Adipose tissue (tissue), 3 donors: ENCODE results near the gene CDH4. TPM values are rescaled to one million over a fixed set of nuclear protein-coding genes. Genes with fewer than 3 reads are reported as not detected.

Experiments
- H3K27ac ChIP-seq: one replicate; pipeline ENCODE4 v1.5.1; 2013; ENCODE audit warnings: low read depth, low read length
- WGBS, 3 donors: extraction: QIAGEN DNeasy Blood & Tissue Kit; methylation state at CpG; one replicate each; pipeline ENCODE4 v1.1.7; 2013; 5-methylcytosine and 5-hydroxymethylcytosine counted together
- polyA plus RNA-seq, 3 donors: library from polyadenylated mRNA; stranded (reverse); fragments of 200-250 nt; gene quantifications; one replicate each; pipeline ENCODE4 v1.2.3, GENCODE V29; 2013
- donor health status: healthy with polysubstance abuse.
- donor health status: Bipolar disorder and iron deficiency.
- donor health status: healthy.

Gene CDH4
- polyA plus RNA-seq, 3 donors, result 0.04 to 0.11 (median 0.05) TPM

GRCh38 chr20:61929561-61929960 is 677.5 kb downstream of the CDH4 start:
- H3K27ac ChIP-seq, result no peak overlapping the region
- 95 to 97% (median 96%) methylated on average over 12 of the region's 12 CpGs for WGBS, 3 donors

- H3K27ac ChIP-seq, result no peak overlapping the region
- WGBS, 3 donors, result 86 to 94% (median 88%) methylated on average over 12 of the region's 12 CpGs
Observed at GRCh38 chr20:61929971-61930666, 678.1 kb downstream of the CDH4 start.

- 79 to 88% (median 86%) methylated on average over 28 of the region's 28 CpGs for WGBS, 3 donors
- no peak overlapping the region for H3K27ac ChIP-seq
Observed at GRCh38 chr20:61930776-61931475, 678.9 kb downstream of the CDH4 start.

GRCh38 chr20:61931476-61932198 is 679.6 kb downstream of the CDH4 start:
- WGBS, 3 donors, result 83 to 92% (median 86%) methylated on average over 14 of the region's 14 CpGs
- no peak overlapping the region for H3K27ac ChIP-seq

GRCh38 chr20:61932199-61932592 is 680.1 kb downstream of the CDH4 start:
- WGBS, 3 donors, result 78 to 92% (median 79%) methylated on average over 9 of the region's 9 CpGs
- no peak overlapping the region for H3K27ac ChIP-seq

- H3K27ac ChIP-seq, result no peak overlapping the region
- WGBS, 3 donors, result 88 to 91% (median 89%) methylated on average over 38 of the region's 38 CpGs
Observed at GRCh38 chr20:61932711-61933480, 680.8 kb downstream of the CDH4 start.

- no peak overlapping the region for H3K27ac ChIP-seq
- WGBS, 3 donors, result 54 to 69% (median 62%) methylated on average over 17 of the region's 17 CpGs
Observed at GRCh38 chr20:61933481-61933950, 681.5 kb downstream of the CDH4 start.

- no peak overlapping the region for H3K27ac ChIP-seq
- WGBS, 3 donors, result 77 to 83% (median 78%) methylated on average over 35 to 36 of the region's 36 CpGs
Observed at GRCh38 chr20:61933951-61934715, 682.1 kb downstream of the CDH4 start.

GRCh38 chr20:61934716-61935530 is 682.9 kb downstream of the CDH4 start:
- WGBS, 3 donors, result 57 to 73% (median 59%) methylated on average over 24 of the region's 24 CpGs
- no peak overlapping the region for H3K27ac ChIP-seq

GRCh38 chr20:61935926-61936700 is 684.1 kb downstream of the CDH4 start:
- WGBS, 3 donors, result 81 to 93% (median 84%) methylated on average over 12 to 14 of the region's 14 CpGs
- no peak overlapping the region for H3K27ac ChIP-seq

GRCh38 chr20:61936701-61937131 is 684.7 kb downstream of the CDH4 start:
- H3K27ac ChIP-seq, result no peak overlapping the region
- WGBS, 3 donors, result 85 to 89% (median 88%) methylated on average over 29 of the region's 29 CpGs

GRCh38 chr20:61937146-61937962 is 685.3 kb downstream of the CDH4 start:
- H3K27ac ChIP-seq, result no peak overlapping the region
- WGBS, 3 donors, result 70 to 82% (median 77%) methylated on average over 10 of the region's 10 CpGs

GRCh38 chr20:61937963-61938838 is 686.1 kb downstream of the CDH4 start:
- H3K27ac ChIP-seq, result no peak overlapping the region
- WGBS, 3 donors, result 75 to 83% (median 81%) methylated on average over 27 to 31 of the region's 31 CpGs

- WGBS, 3 donors, result 71 to 87% (median 82%) methylated on average over 27 of the region's 27 CpGs
Observed at GRCh38 chr20:61938839-61939690, 687.0 kb downstream of the CDH4 start.

More at GRCh38 chr20:61938839-61939690, 687.0 kb downstream of the CDH4 start:
- no peak overlapping the region for H3K27ac ChIP-seq
